ENCODE measurements around the gene SIX3.

- TF ChIP-seq, protein P1, sequence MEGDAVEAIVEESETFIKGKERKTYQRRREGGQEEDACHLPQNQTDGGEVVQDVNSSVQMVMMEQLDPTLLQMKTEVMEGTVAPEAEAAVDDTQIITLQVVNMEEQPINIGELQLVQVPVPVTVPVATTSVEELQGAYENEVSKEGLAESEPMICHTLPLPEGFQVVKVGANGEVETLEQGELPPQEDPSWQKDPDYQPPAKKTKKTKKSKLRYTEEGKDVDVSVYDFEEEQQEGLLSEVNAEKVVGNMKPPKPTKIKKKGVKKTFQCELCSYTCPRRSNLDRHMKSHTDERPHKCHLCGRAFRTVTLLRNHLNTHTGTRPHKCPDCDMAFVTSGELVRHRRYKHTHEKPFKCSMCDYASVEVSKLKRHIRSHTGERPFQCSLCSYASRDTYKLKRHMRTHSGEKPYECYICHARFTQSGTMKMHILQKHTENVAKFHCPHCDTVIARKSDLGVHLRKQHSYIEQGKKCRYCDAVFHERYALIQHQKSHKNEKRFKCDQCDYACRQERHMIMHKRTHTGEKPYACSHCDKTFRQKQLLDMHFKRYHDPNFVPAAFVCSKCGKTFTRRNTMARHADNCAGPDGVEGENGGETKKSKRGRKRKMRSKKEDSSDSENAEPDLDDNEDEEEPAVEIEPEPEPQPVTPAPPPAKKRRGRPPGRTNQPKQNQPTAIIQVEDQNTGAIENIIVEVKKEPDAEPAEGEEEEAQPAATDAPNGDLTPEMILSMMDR (IDR thresholded peaks at IDR 0.05; ENCODE audit: low read depth, low read length) = peak; percentile 84
- TF ChIP-seq EZH2phosphoT487 (IDR thresholded peaks at IDR 0.05; ENCODE audit: low read depth) = no peak
Measured at GRCh38 chr2:44981714-44982108, 40.2 kb downstream of the SIX3 start.

Measured in OCI-LY3 (cell line).